GM21360 (cell line): ENCODE data around the gene EXOC4.

Source experiments
- ATAC-seq: cut with Tn5 transposase; IDR thresholded peaks from one replicate; pipeline ENCODE4 v1.9.1; 2021; ENCODE audit warnings: mild to moderate bottlenecking, moderate library complexity; ENCODE audit not compliant: unreplicated experiment

Gene EXOC4

GRCh38 chr7:133662276-133662675, 409.4 kb downstream of the EXOC4 start:
- no peak for ATAC-seq

- ATAC-seq = no peak
Measured at GRCh38 chr7:133662830-133663229, 410.0 kb downstream of the EXOC4 start.

GRCh38 chr7:133664528-133664927, 411.6 kb downstream of the EXOC4 start:
- ATAC-seq = no peak

- ATAC-seq = no peak
Measured at GRCh38 chr7:133668296-133669060, 415.6 kb downstream of the EXOC4 start.

- ATAC-seq = no peak
Measured at GRCh38 chr7:133669061-133669455, 416.2 kb downstream of the EXOC4 start.

GRCh38 chr7:133670250-133670649, 417.4 kb downstream of the EXOC4 start:
- ATAC-seq = no peak

GRCh38 chr7:133672866-133673265, 420.0 kb downstream of the EXOC4 start:
- no peak for ATAC-seq

- ATAC-seq = no peak
Measured at GRCh38 chr7:133674079-133674763, 421.3 kb downstream of the EXOC4 start.

GRCh38 chr7:133675510-133676218, 422.8 kb downstream of the EXOC4 start:
- ATAC-seq = no peak

GRCh38 chr7:133676805-133677370, 424.0 kb downstream of the EXOC4 start:
- ATAC-seq = no peak

GRCh38 chr7:133678137-133678814, 425.4 kb downstream of the EXOC4 start:
- no peak for ATAC-seq

GRCh38 chr7:133679977-133680376, 427.1 kb downstream of the EXOC4 start:
- ATAC-seq = no peak

- ATAC-seq = no peak
Measured at GRCh38 chr7:133681529-133681928, 428.7 kb downstream of the EXOC4 start.

GRCh38 chr7:133682364-133683181, 429.7 kb downstream of the EXOC4 start:
- no peak for ATAC-seq

GRCh38 chr7:133683182-133683454, 430.2 kb downstream of the EXOC4 start:
- no peak for ATAC-seq

GRCh38 chr7:133688483-133689239, 435.8 kb downstream of the EXOC4 start:
- no peak for ATAC-seq

GRCh38 chr7:133690740-133691139, 437.9 kb downstream of the EXOC4 start:
- ATAC-seq = no peak

GRCh38 chr7:133691727-133692610, 439.1 kb downstream of the EXOC4 start:
- no peak for ATAC-seq

- ATAC-seq = no peak
Measured at GRCh38 chr7:133693281-133693680, 440.4 kb downstream of the EXOC4 start.
